NCI-H1048 (cell line): ENCODE results near the gene MGRN1.

Experiments used
- DNase-seq: peaks from one replicate; lab custom pipeline; 2025; lab: John Stamatoyannopoulos, UW

Gene MGRN1

GRCh38 chr16:4687946-4688673 lies 63.5 kb downstream of the MGRN1 start:
- DNase-seq, result no peak

DNA sequence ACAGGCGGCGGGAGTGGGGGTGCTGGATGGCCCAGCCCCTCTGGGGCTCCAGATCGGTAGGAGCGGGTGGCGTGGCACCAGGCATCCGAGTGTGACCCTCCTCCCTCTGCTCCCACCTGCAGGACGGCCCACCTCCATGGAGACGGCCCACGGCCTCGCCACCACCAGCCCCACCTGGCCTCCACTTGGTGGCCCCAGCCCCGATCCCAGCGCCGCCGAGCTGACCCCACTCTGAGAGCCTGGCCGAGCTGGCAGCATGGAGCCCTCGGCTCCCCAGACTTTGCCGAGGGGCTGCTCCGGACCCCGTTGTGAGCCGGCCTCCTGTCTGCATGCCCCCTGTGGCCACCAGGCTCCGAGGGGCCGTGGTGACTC lies 64.0 kb downstream of the MGRN1 start:
- no peak for DNase-seq

DNA sequence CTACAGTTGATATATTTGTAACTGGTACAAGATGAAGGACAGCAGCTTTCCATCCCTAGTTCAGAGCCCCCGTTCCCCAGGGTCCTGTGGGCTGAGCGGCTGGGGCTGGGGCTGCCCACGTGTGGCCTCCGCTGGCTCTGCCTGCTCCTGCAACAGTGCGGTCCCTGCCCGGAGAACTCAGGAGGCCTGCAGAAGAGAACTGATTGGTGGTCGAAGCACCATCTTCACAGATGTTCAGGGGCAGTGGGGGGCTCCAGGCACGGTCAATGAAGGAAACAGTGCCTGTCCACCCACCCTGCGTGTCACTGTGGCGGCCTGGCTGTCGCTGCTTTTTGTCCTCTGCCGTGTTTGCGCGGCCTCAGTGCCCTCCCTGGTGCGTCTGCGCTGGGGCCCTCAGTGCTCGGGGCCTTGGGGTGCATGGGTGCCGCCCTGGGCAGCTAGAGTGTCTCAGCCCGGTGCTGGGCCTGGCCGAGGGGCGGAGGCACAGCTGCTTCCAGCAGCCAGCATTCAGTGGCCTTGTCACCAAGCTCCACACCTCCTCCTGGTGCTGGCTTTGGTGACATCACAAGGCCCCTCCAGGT lies 64.6 kb downstream of the MGRN1 start:
- no peak for DNase-seq

DNA sequence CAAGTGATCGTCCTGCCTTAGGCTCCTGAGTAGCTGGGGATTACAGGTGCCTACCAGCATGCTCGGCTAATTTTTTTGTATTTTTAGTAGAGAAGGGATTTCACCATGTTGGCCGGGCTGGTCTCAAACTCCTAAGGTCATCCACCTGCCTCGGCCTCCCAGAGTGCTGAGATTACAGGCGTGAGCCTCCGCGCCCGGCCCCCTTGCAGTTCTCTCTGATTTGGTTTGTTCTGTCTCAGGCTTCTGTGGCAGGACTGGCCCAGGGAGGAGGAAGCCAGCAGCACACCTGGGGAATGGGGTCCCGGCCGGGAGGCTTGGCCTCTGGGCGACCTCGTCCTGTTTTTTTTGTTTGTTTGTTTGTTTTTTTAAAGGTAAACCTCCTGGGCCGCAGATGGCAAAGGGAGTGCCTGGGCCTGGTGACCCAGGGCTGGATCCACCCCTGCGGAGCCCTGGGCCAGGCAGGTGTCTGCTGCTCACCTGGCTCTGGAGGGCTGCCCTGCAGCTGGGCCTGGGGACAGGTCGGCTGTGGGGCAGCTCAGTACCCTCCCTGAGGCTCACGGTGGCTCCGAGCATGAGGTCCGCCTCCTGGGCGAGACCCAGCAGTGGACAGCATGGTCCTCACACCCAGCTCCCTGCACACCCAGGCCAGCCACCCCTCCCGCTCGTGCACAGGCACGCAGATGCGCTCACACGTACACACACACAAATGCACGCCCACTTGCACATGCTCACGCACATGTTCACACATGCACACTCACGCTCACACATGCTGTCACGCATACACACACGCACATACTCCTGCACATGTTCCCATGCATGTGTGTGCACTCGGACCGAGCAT lies 65.5 kb downstream of the MGRN1 start:
- DNase-seq, result no peak

DNA sequence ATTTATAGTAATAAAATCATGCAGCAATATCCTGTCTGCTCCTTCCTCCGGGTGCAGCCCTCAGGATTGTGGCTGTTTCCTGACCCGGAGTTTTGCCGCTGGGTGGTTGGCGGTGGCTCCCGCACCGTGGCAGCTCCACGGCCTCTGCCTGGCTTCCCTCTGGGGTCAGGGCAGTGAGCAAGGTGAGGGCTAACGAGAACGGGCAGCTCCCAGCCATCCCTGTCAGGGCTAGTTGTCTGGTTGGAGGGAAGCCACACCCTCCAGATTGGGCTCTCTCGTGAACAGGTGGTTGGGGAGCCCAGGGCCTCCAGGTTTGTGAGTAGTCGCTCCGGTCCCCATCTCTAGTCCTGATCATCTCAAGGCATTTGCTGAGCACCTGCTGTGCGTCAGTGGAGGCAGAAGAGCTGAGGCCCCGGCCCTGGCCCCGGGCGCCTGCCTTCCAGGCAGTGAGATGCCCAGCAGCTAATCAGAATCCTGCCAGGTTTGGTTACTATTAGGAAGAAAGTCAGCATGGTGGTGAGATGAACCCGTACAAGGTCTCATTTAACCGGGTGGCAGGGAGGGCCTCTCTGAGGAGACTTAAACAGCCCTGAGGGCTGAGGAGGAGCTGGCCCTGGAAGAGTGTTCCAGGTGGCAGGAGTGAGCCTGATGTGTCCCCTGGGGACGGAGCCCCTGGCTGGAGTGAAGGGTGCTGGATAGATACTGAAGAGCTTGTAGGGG lies 66.5 kb downstream of the MGRN1 start:
- no peak for DNase-seq

- no peak for DNase-seq
Measured at GRCh38 chr16:4691666-4692412, 67.2 kb downstream of the MGRN1 start.

- DNase-seq, result no peak
Measured at GRCh38 chr16:4692460-4693295, 68.1 kb downstream of the MGRN1 start.

DNA sequence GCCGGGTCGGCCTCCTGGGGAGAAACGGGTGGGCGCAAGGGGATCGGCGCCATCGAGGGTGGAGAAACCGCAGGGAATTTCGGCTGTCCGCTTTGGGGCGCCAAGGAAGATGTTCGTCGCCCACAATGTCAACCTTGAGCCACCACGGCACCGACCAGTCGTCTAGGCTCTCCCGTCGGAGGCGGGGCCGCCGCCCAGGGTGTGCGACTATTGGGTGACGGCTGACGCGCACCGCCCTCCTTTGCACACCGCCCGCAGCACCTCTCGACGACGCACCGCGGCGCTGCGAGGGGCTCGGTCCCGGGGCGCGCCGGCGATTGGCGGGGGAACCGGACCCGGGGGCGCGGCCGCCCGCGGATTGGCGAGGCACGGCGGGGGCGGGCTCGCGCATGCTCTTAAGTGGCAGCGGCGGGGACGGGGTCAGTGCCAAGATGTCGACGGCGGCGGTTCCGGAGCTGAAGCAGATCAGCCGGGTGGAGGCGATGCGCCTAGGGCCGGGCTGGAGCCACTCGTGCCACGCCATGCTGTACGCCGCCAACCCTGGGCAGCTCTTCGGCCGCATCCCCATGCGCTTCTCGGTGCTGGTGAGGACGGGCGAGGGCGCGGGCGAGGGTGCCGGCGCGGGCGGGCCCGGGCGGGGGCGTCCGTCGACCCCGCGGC lies 68.8 kb downstream of the MGRN1 start, which contains the start of gene NUDT16L1:
Gene NUDT16L1 (plus strand): TSS at position 267 of the 660 bp plus-strand sequence. CDS start 165 bp downstream, at position 432.
- peak; percentile 61 for DNase-seq

GRCh38 chr16:4693956-4694641 lies 69.5 kb downstream of the MGRN1 start:
- no peak for DNase-seq

DNA sequence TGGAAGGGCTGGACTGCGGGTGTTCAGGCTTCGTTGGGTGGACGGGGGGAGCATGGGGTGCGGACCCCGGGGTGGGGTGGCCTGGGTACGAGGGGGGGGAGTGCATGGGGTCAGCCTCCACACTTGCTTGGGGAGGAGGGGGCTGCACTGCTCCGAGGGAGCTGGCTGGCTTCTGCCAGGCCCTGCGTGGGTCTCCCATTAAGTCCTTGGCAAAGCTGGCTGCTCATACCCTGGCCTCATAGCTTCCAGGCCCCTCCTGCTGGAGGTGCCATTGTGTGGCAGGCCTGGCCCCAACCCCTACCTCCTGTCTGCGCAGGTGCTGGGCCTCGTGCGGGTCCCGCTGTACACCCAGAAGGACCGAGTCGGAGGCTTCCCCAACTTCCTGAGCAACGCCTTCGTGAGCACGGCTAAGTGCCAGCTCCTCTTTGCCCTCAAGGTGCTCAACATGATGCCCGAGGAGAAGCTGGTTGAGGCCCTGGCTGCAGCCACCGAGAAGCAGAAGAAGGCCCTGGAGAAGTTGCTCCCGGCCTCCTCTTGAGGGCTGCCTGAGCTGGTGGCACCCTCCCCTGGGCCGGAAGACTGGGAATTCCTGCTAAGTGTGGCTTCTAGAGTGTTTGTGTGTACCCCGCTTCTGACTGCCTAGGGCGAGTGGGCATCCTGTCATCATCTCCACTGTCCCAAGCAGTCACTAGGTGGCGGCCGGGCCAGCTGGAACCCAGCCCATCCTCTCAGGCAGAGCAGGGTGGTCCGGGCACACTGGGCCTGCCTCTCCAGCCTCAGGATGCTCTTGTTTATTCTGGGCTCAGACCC lies 70.2 kb downstream of the MGRN1 start:
- no peak for DNase-seq

DNA sequence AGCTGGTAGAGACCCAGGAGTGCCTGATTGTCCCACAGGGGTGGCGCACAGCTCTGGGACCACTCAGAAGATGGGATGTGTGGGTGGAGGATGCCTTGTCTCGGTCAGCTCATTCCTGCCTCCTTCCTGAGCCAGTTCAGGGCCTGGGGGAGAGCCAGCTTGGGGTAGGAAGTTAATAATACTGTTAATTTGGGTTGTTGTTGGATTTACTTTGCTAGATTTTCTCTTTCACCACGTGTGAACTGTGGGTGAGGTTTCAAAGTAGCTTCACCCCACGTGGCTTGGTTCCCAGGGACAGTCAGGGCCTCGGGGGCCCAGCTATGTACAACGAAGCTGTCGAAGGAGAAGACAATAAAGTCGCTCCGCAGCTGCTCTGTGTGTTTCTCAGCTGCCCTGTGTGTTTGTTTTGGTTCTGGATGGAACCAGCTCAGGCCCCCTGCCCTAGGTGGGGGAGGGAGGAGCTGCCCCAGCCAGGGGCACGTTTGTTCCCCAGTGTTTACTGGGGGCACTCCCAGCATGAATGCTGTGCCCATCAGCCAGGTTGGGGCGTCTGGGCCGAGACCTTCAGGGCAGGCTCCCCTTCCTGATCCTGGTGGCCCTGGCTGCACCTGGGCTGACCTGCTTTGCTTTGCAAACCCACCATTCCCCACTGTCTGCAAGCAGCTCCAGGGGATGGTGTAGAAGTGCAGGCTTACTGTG lies 71.0 kb downstream of the MGRN1 start:
- DNase-seq, result no peak

GRCh38 chr16:4696172-4696904 lies 71.7 kb downstream of the MGRN1 start:
- no peak for DNase-seq

GRCh38 chr16:4696905-4697847 lies 72.5 kb downstream of the MGRN1 start:
- DNase-seq, result no peak

GRCh38 chr16:4697848-4698291 lies 73.2 kb downstream of the MGRN1 start:
- DNase-seq, result no peak

DNA sequence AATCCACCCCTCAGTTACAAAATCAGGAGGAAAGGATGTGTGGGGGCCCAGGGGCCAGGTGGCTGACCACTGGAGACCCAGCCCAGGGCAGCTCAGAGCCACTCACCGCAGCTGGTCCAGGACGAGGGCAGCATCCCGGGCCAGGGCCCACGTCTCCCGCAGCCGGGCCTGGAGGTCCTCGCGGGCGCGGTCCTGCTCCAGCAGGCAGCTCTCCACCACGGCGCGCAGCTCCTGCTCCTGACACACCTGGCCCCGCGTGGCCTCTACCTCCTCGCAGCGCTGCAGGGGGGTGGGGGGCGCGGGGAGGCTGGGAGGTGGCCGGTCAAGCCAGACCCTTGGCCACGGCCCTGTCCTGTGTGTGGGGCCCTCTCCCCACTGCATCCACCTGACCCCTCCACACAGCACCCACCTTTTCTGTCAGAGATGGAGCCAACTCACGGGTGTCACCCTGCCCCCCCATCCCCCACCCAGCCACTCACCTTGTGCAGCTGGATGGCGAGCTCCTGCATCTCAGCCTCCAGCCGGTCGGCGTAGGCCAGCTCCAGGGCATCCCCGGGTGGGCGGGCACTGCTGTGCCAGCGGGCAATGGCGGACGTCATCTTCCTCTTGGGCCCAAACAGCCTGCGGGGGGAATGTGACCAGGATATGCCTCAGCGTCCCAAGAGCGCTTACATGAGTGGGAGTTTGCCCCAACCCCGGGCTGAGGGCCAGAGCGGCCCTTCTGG lies 73.9 kb downstream of the MGRN1 start:
- no peak for DNase-seq
